ENCODE measurements around the gene MBP.

The MBP gene

GRCh38 chr18:77151033-77151771 is 18.6 kb upstream of the MBP start:
- DNase-seq, result no peak

GRCh38 chr18:77150588-77150987 is 18.0 kb upstream of the MBP start:
- no peak for DNase-seq

DNA sequence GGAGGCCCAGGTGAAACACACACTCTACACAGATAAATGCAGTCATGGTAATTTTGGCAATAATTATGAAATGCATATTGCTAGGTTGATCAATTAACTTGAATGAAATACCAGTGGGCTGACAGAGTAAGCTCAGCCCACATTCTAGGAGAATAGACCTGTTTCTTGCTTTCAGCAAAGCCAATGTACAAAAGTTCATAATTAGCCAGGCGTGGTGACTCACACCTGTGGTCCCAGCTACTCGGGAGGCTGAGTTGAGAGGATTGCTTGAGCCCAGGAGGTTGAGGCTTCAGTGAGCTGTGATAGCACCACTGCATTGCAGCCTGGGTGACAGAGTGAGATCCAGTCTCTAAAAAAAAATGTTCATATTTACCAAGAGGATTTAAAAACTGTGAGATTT is 15.7 kb upstream of the MBP start:
- no peak for DNase-seq

DNA sequence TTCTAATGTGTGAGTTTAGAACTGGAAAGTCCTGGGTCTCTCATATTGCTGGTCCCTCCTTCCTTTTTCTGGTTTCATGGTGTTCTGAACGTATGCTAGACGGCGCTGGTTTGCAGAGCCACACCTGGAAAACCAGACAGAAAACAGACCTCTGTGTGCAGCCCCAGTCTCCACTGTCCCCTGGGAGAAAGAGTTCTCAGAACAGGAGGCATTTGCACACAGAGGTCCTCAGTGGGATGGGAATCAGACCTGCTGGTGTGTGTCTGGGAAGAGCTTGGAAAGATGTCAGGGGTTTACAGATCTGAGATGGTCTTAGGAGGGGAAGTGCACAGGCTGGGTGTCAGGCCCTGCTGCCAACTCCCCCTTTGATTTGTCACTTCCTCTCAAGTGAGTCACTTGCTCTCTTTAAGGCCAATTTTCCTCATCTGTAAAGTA is 14.9 kb upstream of the MBP start:
- peak in 1 of 2 donors; percentile 37 for DNase-seq

GRCh38 chr18:77146249-77147080 is 13.9 kb upstream of the MBP start:
- no peak for DNase-seq

DNA sequence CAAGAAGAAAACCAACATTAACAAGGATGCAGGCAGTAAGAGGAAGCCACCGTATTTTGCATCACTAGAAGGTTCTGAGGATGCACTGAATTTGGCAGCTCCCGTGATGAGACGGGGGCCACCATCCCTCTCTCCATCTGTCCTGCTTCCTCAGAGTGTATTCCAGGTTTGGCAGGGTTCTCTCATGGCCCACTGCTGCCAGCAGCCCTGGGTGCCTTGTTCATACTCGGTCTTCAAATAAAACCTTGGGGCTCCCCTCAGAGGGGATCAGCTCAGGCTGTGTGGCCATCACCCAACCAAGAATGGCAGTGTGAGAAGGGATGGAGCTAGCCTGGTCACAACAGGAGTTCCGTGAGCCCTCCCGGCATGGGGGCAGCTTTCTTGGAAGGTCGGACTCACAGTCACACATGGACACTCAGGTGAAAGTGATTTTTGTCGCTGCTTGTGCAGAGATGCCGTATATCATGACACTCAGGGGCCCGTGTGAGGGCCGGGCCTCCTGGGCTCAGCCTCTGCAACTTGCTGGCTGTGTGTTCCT is 12.8 kb upstream of the MBP start:
- DNase-seq, result no peak

DNA sequence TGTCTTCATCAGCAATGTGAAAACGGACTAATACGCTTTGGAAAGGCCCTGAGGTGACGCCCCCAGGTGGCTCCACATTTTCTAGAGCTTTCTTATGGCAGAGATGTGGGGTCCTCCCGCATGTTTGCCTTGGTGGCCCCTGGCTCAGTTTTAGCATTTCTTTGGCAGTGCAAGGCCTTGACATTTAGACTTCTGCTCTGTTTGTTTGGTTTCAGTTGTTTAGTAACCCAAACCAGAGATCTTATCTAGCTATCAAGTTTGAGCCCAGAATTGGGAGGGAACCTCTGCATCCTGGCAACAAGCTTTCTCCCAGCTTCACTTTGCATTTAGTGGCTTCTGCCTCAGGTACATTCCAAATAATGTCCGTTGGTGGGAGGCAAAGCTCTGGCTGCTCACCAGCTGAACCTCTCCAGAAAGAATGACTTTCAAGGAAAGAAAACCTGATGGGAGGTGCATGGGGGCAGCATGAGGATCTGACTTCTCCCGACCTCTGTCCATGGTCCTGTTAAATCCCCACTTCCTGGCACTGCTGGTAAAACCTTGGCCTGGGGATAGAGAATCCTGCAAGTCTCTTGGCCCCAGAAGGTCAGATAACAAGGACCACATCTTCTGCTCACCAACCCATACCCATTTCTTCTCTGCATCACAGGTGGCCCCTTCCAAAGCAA is 12.0 kb upstream of the MBP start:
- DNase-seq, result no peak

DNA sequence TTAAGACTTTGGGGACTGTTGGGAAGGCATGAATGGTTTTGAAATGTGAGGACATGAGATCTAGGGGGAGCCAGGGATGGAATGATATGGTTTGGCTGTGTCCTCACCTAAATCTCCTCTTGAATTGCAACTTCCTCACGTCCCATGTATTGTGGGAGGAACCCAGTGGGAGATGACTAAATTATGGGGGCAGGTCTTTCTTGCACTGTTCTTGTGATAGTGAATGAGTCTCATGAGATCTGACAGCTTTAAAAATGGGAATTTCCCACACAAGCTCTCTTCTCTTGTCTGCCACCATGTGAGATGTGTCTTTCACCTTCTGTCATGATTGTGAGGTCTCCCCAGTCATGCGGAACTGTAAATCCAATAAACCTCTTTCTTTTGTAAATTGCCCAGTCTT is 11.5 kb upstream of the MBP start:
- DNase-seq, result no peak

GRCh38 chr18:77143196-77143595 is 10.6 kb upstream of the MBP start:
- no peak for DNase-seq

- DNase-seq, result no peak
Observed at GRCh38 chr18:77141401-77142118, 9.0 kb upstream of the MBP start.

DNA sequence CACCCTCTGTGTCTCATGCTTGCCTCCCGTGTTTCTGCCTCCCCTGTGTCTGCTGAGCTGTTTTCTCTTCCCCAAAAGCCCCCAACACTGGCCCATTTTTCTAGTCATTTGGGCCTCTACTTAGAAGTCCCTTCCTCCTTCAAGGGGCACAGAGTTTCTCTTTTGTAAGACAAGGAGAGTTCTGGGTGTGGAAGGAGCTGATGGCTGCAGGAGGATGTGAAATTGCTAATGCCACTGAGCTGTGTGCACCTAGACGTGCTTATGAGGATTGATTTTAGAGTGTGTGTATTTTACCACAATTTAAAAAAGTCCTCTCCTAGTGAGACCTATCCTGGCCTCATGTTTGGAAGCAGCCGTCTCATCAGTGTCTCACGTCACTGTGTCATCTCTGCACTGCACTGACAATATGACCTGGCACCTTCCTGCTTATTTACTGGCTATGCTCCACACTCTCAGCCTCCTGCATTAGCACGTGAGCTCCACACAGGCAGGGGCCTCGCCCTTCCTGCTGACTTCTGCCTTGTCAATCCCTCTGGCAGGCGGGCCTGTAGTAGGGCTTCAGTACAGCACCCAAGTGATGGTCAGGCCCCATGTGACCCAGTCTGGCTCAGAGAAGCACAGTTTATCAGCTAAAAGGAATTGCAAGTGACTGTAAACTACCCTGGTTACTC is 8.0 kb upstream of the MBP start:
- peak; percentile 43 to 79 for DNase-seq

GRCh38 chr18:77140030-77140429 is 7.4 kb upstream of the MBP start:
- no peak for DNase-seq

GRCh38 chr18:77139619-77140018 is 7.0 kb upstream of the MBP start:
- no peak for DNase-seq

DNA sequence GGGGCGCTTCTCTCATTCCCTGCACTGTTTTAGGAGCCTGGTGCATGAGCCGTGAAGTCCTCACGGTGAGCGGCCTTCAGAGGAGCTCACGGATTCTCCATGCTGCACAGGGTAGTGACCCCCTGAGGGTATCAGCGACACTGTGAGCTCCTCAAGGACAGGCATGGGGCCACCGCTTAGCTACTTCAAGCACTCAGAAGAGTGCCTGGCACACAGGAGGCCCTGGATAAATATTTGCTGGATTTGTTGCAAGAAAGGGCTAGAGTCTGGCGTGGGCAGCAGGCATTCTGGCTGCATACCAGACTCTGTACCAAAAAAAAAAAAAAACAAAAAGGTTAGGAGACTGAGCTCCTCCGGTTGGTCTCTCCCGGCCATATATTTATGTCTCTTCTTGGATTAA is 5.7 kb upstream of the MBP start:
- no peak for DNase-seq

GRCh38 chr18:77137851-77138250 is 5.3 kb upstream of the MBP start:
- DNase-seq, result no peak

DNA sequence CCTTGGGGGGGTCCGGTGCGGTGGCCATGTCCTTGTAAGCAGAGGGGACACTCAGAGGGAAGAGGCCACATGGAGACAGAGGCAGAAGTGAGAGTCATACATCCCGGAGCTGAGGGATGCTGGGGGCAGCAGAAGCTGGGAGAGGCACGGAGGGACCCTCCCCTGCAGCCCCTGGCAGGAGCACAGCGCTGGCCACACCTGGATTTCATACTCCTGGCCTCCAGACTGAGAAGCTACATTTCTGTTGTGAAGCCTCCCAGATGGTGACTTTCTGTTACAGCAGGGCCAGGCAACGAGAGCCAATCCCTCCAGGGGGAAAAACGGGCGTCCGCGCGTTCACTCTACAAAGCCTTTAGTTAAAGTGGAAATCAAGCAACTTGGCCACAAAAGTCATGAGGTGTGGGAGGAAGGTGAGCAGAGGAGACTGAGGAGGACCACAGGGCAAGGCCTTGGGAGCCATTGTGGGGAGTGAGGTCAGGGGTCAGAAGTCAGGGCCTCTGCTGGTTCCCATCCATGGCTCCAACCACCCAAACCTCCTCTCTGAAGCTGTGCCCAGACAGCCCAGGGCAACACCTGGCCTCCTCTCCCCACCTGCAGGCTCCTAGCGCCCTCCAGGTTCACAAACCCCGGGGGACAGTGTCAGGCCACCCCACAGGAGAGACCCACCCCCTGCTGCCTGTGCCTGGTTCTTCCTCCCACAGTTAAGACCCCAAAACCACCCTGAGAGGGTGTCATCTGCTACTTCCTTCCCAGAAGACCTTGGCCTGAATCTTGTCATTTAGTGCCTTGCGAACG is 4.5 kb upstream of the MBP start:
- DNase-seq, result no peak

- DNase-seq, result no peak
Observed at GRCh38 chr18:77136076-77136718, 3.6 kb upstream of the MBP start.

GRCh38 chr18:77135339-77136075 is 2.9 kb upstream of the MBP start:
- no peak for DNase-seq

- DNase-seq, result no peak
Observed at GRCh38 chr18:77134611-77135010, 2.0 kb upstream of the MBP start.
